DND-41 (cell line): ENCODE results near the gene NPPC.

Experiments
- EZH2 ChIP-seq: IDR thresholded peaks from 3 replicates; pipeline ENCODE4 v1.6.1; 2012; ENCODE audit warnings: borderline replicate concordance, low read depth, mild to moderate bottlenecking, moderate library complexity, low read length, inconsistent platforms; ENCODE audit not compliant: severe bottlenecking
- TF ChIP-seq, protein P1 (sequence below): IDR thresholded peaks from 2 replicates; pipeline ENCODE4 v1.5.1; 2012; ENCODE audit warnings: borderline replicate concordance, low read length, moderate library complexity, mild to moderate bottlenecking; ENCODE audit not compliant: poor library complexity, severe bottlenecking; ENCODE audit errors: extremely low read depth

DNA sequence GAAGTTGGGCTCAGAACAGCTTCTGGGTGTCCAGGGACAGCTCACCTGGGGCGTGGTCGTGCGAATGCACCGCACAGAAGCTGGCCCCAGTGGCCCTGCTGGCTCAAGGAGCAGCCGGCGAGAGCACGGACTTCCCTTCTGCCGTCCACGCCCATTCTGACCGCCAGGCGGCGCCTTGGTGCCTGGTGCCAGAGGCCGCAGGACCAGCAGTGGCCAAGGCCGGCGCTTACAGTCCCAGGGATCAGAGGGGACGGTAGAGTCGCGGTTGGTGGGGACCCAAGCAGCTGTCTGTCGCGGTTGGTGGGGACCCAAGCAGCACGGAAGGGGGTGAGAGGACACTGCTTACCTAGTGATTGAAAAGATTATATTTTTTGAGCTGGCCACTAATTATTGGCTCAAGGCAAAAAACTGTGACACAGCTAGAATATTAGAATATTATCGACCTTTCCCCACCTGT is 25.7 kb downstream of the NPPC start:
- TF ChIP-seq, protein P1, sequence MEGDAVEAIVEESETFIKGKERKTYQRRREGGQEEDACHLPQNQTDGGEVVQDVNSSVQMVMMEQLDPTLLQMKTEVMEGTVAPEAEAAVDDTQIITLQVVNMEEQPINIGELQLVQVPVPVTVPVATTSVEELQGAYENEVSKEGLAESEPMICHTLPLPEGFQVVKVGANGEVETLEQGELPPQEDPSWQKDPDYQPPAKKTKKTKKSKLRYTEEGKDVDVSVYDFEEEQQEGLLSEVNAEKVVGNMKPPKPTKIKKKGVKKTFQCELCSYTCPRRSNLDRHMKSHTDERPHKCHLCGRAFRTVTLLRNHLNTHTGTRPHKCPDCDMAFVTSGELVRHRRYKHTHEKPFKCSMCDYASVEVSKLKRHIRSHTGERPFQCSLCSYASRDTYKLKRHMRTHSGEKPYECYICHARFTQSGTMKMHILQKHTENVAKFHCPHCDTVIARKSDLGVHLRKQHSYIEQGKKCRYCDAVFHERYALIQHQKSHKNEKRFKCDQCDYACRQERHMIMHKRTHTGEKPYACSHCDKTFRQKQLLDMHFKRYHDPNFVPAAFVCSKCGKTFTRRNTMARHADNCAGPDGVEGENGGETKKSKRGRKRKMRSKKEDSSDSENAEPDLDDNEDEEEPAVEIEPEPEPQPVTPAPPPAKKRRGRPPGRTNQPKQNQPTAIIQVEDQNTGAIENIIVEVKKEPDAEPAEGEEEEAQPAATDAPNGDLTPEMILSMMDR = no peak
- no peak for TF ChIP-seq EZH2
